ENCODE results near the gene DCN.

- TF ChIP-seq CTCF (IDR thresholded peaks at IDR 0.05; ENCODE audit: insufficient read depth, low read depth, low read length) (no peak), EZH2 (IDR thresholded peaks at IDR 0.05; ENCODE audit: insufficient read depth, low read length) (no peak)
Measured at GRCh38 chr12:91111366-91112325, 71.0 kb downstream of the DCN start, which contains the start of gene LUM.

All from astrocyte (in vitro differentiated cells and primary cell).